GM12878 (cell line): ENCODE results near the gene KIFC1.

Experiments used
- CBFB ChIP-seq: IDR thresholded peaks from 2 replicates; pipeline ENCODE4 v1.6.1; 2016; ENCODE audit warnings: antibody characterized with exemption, low read depth
- CHD2 ChIP-seq: IDR thresholded peaks from 2 replicates; pipeline ENCODE4 v1.6.1; 2011; ENCODE audit warnings: low read depth, low read length, improper control_type of control experiment, borderline replicate concordance
- EZH2 ChIP-seq: IDR thresholded peaks from 2 replicates; pipeline ENCODE4 v1.6.1; 2012; ENCODE audit warnings: low read depth, mild to moderate bottlenecking, control low read depth, inconsistent platforms, low read length, borderline replicate concordance; ENCODE audit not compliant: control insufficient read depth
- JUND ChIP-seq: IDR thresholded peaks from 2 replicates; pipeline ENCODE4 v1.6.1; 2012; ENCODE audit warnings: low read depth, mild to moderate bottlenecking, low read length, improper control_type of control experiment, moderate library complexity
- POLR2A ChIP-seq: IDR thresholded peaks from 2 replicates; pipeline ENCODE4 v1.6.1; 2011; ENCODE audit warnings: low read depth, mild to moderate bottlenecking, low read length
- TF ChIP-seq, protein P1 (sequence below), 3 experiments: IDR thresholded peaks in 2 of 3; conservative IDR thresholded peaks in 1 of 3; 2 replicates each; pipeline ENCODE4 v1.5.1; 2011; ENCODE audit warnings: low read depth in 3 of 3, low read length in 3 of 3, mild to moderate bottlenecking in 3 of 3, control low read depth in 2 of 3, moderate library complexity in 2 of 3, inconsistent platforms in 1 of 3, mixed read lengths in 1 of 3; ENCODE audit not compliant: control insufficient read depth in 2 of 3, insufficient read depth in 1 of 3; ENCODE audit errors: extremely low read depth in 1 of 3
- TF ChIP-seq, protein P2 (sequence below): IDR thresholded peaks from 2 replicates; pipeline ENCODE4 v1.6.1; 2011; ENCODE audit warnings: mild to moderate bottlenecking, low read depth, low read length, moderate library complexity; ENCODE audit not compliant: insufficient replicate concordance

DNA sequence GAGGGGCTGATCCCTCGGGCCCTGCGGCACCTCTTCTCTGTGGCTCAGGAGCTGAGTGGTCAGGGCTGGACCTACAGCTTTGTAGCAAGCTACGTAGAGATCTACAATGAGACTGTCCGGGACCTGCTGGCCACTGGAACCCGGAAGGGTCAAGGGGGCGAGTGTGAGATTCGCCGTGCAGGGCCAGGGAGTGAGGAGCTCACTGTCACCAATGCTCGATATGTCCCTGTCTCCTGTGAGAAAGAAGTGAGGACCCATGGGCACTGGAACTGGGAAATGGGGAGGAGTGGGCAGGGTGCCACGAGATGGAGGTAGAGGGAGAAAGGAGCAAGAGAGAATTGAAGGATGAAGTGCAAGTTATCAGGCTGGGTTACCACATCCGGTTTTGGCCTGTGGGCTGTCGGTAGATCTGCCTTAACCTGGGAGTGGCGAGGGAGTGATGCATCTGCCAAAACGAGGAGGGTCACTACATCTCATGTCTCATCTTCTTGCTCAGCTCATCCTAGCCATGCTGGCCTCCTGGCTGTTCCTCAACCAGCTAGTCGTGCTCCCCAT, 13.8 kb downstream of the KIFC1 start:
- no peak for TF ChIP-seq EZH2
- TF ChIP-seq CHD2: no peak
- TF ChIP-seq CBFB: no peak
- TF ChIP-seq, protein P1, sequence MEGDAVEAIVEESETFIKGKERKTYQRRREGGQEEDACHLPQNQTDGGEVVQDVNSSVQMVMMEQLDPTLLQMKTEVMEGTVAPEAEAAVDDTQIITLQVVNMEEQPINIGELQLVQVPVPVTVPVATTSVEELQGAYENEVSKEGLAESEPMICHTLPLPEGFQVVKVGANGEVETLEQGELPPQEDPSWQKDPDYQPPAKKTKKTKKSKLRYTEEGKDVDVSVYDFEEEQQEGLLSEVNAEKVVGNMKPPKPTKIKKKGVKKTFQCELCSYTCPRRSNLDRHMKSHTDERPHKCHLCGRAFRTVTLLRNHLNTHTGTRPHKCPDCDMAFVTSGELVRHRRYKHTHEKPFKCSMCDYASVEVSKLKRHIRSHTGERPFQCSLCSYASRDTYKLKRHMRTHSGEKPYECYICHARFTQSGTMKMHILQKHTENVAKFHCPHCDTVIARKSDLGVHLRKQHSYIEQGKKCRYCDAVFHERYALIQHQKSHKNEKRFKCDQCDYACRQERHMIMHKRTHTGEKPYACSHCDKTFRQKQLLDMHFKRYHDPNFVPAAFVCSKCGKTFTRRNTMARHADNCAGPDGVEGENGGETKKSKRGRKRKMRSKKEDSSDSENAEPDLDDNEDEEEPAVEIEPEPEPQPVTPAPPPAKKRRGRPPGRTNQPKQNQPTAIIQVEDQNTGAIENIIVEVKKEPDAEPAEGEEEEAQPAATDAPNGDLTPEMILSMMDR (IDR thresholded peaks at IDR 0.05 in 2 of 3, conservative IDR thresholded peaks at IDR 0.05 in 1 of 3; ENCODE audit: control insufficient read depth in 2 of 3, extremely low read depth in 1 of 3, insufficient read depth in 1 of 3, low read depth in 3 of 3, low read length in 3 of 3): no peak
- TF ChIP-seq, protein P2, sequence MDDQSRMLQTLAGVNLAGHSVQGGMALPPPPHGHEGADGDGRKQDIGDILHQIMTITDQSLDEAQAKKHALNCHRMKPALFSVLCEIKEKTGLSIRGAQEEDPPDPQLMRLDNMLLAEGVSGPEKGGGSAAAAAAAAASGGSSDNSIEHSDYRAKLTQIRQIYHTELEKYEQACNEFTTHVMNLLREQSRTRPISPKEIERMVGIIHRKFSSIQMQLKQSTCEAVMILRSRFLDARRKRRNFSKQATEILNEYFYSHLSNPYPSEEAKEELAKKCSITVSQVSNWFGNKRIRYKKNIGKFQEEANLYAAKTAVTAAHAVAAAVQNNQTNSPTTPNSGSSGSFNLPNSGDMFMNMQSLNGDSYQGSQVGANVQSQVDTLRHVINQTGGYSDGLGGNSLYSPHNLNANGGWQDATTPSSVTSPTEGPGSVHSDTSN: no peak
- no peak for TF ChIP-seq POLR2A
- TF ChIP-seq JUND: no peak
